ENCODE results near the gene PRPF8.

GRCh38 chr17:1639549-1640180, 45.0 kb downstream of the PRPF8 start:
- TF ChIP-seq EZH2phosphoT487 (IDR thresholded peaks at IDR 0.05; ENCODE audit: insufficient read depth, low read depth) (no peak), EZH2 (IDR thresholded peaks at IDR 0.05; ENCODE audit: insufficient read depth, poor library complexity, severe bottlenecking) (no peak)

All from GM23248 (cell line).